Tibial nerve (tissue), 4 donors: Measurements from ENCODE around the gene MUC16. TPM values are rescaled to one million over a fixed set of nuclear protein-coding genes. Genes with fewer than 3 reads are reported as not detected.
A peak's percentile ranks its signal among the peaks of the same experiment; 100 is the strongest.

Experiments
- DNase-seq, 2 donors: peaks; one replicate each; pipeline ENCODE4 v3.0.0-alpha.2; 2019; ENCODE audit warnings: low spot score in 2 of 2
- H3K27ac ChIP-seq, 4 donors: fragments of 200-600 bp; sonication (generic) in 3 of 4; one replicate each; pipeline ENCODE4 v1.5.1; 2017 to 2019; ENCODE audit warnings: mild to moderate bottlenecking in 1 of 4
- H3K27me3 ChIP-seq, 2 donors: fragments of 200-600 bp; sonication (generic) in 1 of 2; one replicate each; pipeline versions ENCODE4 v1.5.1 to v1.6.0; 2017 to 2019
- H3K36me3 ChIP-seq, 3 donors: fragments of 200-600 bp; sonication (generic); one replicate each; pipeline ENCODE4 v1.5.1; 2018 to 2019
- H3K4me1 ChIP-seq, 4 donors: fragments of 200-600 bp; sonication (generic) in 3 of 4; one replicate each; pipeline ENCODE4 v1.5.1; 2017 to 2019
- H3K4me3 ChIP-seq, 4 donors: fragments of 200-600 bp; sonication (generic) in 3 of 4; one replicate each; pipeline ENCODE4 v1.5.1; 2017 to 2019; ENCODE audit warnings: mild to moderate bottlenecking in 1 of 4, moderate library complexity in 1 of 4
- H3K9me3 ChIP-seq, 4 donors: fragments of 200-600 bp; sonication (generic) in 3 of 4; one replicate each; pipeline ENCODE4 v1.5.1; 2017 to 2019
- EP300 ChIP-seq, 2 donors: sonication (generic); formaldehyde crosslinking; IDR thresholded peaks; one replicate each; pipeline ENCODE4 v1.6.1; 2017; ENCODE audit warnings: antibody characterized with exemption in 2 of 2, mild to moderate bottlenecking in 1 of 2
- POLR2A ChIP-seq, 2 donors: fragments of 450-650 bp; IDR thresholded peaks; one replicate each; pipeline ENCODE4 v1.6.1; 2017; ENCODE audit warnings: antibody characterized with exemption in 2 of 2, mild to moderate bottlenecking in 2 of 2, moderate library complexity in 2 of 2
- WGBS, 2 donors: methylation state at CpG; one replicate each; pipeline ENCODE4 v1.1.5; 2018; 5-methylcytosine and 5-hydroxymethylcytosine counted together
- total RNA-seq, 4 donors: library from RNA; depleted of rRNA; stranded (reverse); fragments of >200 nt; gene quantifications; one replicate each; pipeline ENCODE4 v1.1.0, GENCODE V29; 2016
- TF ChIP-seq, protein P1 (sequence below), 5 experiments: fragments of 200-600 bp in 3 of 5; fragments of 450-650 bp in 2 of 5; sonication (generic) in 3 of 5; IDR thresholded peaks; one replicate each; pipeline ENCODE4 v1.5.1; 2016 to 2019; ENCODE audit warnings: antibody characterized with exemption in 5 of 5, mild to moderate bottlenecking in 3 of 5, moderate library complexity in 2 of 5

MUC16 gene
- total RNA-seq, 4 donors from 2014 or later = under 0.01 to 0.21 (median under 0.01) TPM; not detected in 1

DNA sequence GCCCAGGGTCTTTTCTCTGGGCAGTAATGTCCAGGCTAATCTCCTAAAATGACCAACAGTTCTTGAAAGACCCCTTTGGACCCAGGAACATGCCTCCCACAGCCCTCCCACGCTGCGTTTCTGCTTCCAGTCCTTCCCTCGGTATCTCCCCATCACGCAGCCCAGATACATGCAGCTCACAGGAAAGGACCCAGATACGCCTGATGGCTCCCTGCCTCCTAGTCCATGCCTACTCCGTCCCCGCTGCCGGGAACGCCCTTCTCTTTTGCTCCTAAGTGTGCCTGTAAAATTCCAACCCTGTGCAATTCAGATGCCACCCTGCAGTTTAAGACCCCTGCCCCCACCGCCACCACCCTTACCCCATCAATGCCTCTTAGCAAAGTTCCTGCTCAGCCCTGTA, 778 bp downstream of the MUC16 start:
- TF ChIP-seq EP300 (IDR thresholded peaks at IDR 0.05) (no peak), POLR2A (IDR thresholded peaks at IDR 0.05) (no peak)
- TF ChIP-seq, protein P1, sequence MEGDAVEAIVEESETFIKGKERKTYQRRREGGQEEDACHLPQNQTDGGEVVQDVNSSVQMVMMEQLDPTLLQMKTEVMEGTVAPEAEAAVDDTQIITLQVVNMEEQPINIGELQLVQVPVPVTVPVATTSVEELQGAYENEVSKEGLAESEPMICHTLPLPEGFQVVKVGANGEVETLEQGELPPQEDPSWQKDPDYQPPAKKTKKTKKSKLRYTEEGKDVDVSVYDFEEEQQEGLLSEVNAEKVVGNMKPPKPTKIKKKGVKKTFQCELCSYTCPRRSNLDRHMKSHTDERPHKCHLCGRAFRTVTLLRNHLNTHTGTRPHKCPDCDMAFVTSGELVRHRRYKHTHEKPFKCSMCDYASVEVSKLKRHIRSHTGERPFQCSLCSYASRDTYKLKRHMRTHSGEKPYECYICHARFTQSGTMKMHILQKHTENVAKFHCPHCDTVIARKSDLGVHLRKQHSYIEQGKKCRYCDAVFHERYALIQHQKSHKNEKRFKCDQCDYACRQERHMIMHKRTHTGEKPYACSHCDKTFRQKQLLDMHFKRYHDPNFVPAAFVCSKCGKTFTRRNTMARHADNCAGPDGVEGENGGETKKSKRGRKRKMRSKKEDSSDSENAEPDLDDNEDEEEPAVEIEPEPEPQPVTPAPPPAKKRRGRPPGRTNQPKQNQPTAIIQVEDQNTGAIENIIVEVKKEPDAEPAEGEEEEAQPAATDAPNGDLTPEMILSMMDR (IDR thresholded peaks at IDR 0.05) = no peak
- DNase-seq = no peak
- Histone ChIP-seq H3K9me3 (peaks cover 0 to 16% (median 0%) of the 10 kb centered on the region in 4 donors), H3K27me3 (no peaks in the 10 kb centered on the region), H3K36me3 (no peaks in the 10 kb centered on the region), H3K4me3 (no peak overlapping the region), H3K4me1 (no peaks in the 10 kb centered on the region), H3K27ac (no peak overlapping the region)
- 64% methylated on average over 10 of the region's 10 CpGs for WGBS, 2 donors

DNA sequence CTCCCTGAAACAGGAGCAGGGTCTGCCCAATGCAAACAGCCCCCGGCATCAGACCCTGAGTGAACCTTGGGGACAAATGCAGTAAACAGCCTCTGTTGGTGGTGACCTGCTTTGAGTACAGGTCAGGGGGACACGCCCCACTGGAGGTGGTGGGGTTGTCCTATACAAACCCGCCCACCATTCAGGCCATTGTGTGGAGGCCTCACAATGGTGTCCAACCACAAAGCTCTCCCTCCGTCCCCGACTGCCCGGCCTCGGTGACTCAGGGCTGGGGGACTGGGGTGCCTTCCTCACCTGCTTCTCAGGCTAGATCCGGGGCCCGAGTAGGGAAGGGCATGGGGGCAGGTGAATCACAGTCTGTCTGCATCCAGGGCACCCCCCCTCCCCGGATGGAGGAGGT, 1.5 kb downstream of the MUC16 start:
- H3K9me3 ChIP-seq = peaks cover 0 to 13% (median 0%) of the 10 kb centered on the region in 4 donors
- H3K4me3 ChIP-seq = no peak overlapping the region
- H3K27me3 ChIP-seq = no peaks in the 10 kb centered on the region
- H3K27ac ChIP-seq = no peak overlapping the region
- no peak for TF ChIP-seq EP300 (IDR thresholded peaks at IDR 0.05)
- no peak for TF ChIP-seq POLR2A (IDR thresholded peaks at IDR 0.05)
- TF ChIP-seq, protein P1 (IDR thresholded peaks at IDR 0.05) = no peak
- no peak for DNase-seq
- no peaks in the 10 kb centered on the region for H3K36me3 ChIP-seq
- WGBS, 2 donors = 50 to 65% methylated on average over 9 to 10 of the region's 10 CpGs
- no peaks in the 10 kb centered on the region for H3K4me1 ChIP-seq

DNA sequence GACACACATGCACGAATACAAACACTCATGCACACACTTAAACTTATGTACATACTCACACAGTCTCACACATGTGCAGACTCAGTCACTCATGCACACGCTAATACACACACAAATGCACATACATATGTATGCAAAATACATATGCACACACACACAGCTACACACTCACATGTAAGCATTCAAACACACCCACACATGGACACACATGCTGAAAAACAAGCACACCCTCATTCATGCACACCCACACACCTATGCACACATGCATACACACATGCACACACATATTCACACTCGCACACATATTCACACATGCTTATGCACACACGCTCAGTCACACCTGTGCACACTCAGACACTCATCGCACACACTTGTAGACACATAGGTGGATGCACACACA, 9.3 kb downstream of the MUC16 start:
- no peak for TF ChIP-seq EP300 (IDR thresholded peaks at IDR 0.05)
- TF ChIP-seq POLR2A (IDR thresholded peaks at IDR 0.05) = no peak
- TF ChIP-seq, protein P1 (IDR thresholded peaks at IDR 0.05) = no peak
- DNase-seq = no peak
- no peak overlapping the region for H3K4me3 ChIP-seq
- WGBS, 2 donors = 93 to 95% methylated on average over 5 of the region's 5 CpGs
- H3K4me1 ChIP-seq = no peaks in the 10 kb centered on the region
- no peak overlapping the region for H3K27ac ChIP-seq
- no peaks in the 10 kb centered on the region for H3K27me3 ChIP-seq
- peaks cover 0 to 30% (median 0%) of the 10 kb centered on the region in 4 donors for H3K9me3 ChIP-seq
- no peaks in the 10 kb centered on the region for H3K36me3 ChIP-seq

DNA sequence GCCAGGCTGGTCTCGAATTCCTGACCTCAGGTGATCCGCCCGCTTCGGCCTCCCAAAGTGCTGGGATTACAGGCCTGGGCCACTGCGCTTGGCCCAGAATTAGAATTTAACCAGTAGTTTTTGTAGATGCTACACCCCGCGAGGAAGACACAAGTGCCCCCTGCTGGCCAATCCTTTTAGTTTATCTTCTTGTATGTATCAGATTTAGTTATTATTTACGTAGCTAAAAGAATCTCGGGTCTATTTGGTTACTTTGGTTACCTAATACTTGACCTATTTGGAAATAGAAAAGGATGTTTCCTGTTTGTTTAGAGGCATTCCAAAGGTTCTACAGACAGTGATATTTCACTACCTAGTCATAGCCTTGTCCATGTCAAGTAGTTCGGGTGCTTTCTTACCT, 22.0 kb downstream of the MUC16 start:
- no peak overlapping the region for H3K27ac ChIP-seq
- no peak overlapping the region for H3K4me3 ChIP-seq
- no peak for DNase-seq
- peaks cover 0 to 17% (median 0%) of the 10 kb centered on the region in 4 donors for H3K9me3 ChIP-seq
- H3K36me3 ChIP-seq = no peaks in the 10 kb centered on the region
- H3K4me1 ChIP-seq = no peaks in the 10 kb centered on the region
- 58 to 65% methylated on average over 10 of the region's 10 CpGs for WGBS, 2 donors
- no peaks in the 10 kb centered on the region for H3K27me3 ChIP-seq
- TF ChIP-seq, protein P1 (IDR thresholded peaks at IDR 0.05) = peak in 1 of 5 experiments; percentile 5
- no peak for TF ChIP-seq EP300 (IDR thresholded peaks at IDR 0.05)

DNA sequence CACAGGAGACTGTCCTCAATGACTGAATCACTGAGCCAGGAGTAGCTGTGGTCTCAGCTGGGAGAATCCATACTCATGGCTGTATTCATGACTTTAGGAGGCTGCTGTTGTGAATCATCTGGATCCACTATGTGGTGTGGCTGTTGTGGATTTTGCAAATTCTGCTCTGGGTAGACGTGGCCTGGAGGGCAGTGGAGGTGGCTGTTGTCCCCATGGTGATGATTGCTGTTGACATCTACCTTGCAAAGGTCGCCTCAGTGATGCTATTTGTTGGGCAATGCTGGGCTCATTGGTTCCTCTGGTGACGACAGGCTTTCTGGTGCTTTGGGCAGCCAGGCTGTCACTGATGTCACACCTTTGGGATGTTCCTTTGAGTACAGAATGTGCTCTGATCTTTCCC, 23.9 kb downstream of the MUC16 start:
- Histone ChIP-seq H3K9me3 (peaks cover 0 to 21% (median 0%) of the 10 kb centered on the region in 4 donors), H3K27ac (no peak overlapping the region), H3K4me3 (no peak overlapping the region), H3K27me3 (no peaks in the 10 kb centered on the region), H3K36me3 (no peaks in the 10 kb centered on the region), H3K4me1 (no peaks in the 10 kb centered on the region)
- DNase-seq = no peak
- WGBS, 2 donors = 36 to 69% methylated on average over 3 of the region's 3 CpGs
- TF ChIP-seq, protein P1 (IDR thresholded peaks at IDR 0.05) = no peak
- no peak for TF ChIP-seq EP300 (IDR thresholded peaks at IDR 0.05)
- TF ChIP-seq POLR2A (IDR thresholded peaks at IDR 0.05) = no peak
